B cell (primary cell): ENCODE measurements around the gene LARGE1. TPM values are rescaled to one million over a fixed set of nuclear protein-coding genes. Genes with fewer than 3 reads are reported as not detected.

Source experiments
- ATAC-seq: fragments of 200-7000 bp; cut with Tn5 transposase; one replicate; pipeline ENCODE4 v1.10.0; 2021; ENCODE audit warnings: low read depth, mild to moderate bottlenecking, moderate number of reproducible peaks, moderate library complexity
- CTCF ChIA-PET: fragments of 350-600 bp; sonication (Branson Sonifier 250); formaldehyde crosslinking; loops from one replicate; lab custom pipeline; 2021; ENCODE audit warnings: antibody characterized with exemption, inconsistent platforms; lab: Charles Lee
- POLR2A ChIA-PET: fragments of 350-600 bp; sonication (Branson Sonifier 250); formaldehyde crosslinking; loops from one replicate; lab custom pipeline; 2021; ENCODE audit warnings: antibody characterized with exemption; lab: Charles Lee
- DNase-seq: peaks from one replicate; pipeline ENCODE4 v3.0.0; 2013
- H2AFZ ChIP-seq: 2 replicates; pipeline ENCODE4 v1.6.1; 2012; ENCODE audit warnings: mild to moderate bottlenecking, low read depth, low read length; ENCODE audit not compliant: insufficient read depth, poor library complexity, severe bottlenecking
- H3K27ac ChIP-seq, 2 donors: 1 replicate in 1 of 2; 2 replicates in 1 of 2; pipeline ENCODE4 v1.5.1; 2012 to 2013; ENCODE audit warnings: low read length in 2 of 2, mild to moderate bottlenecking in 2 of 2, moderate library complexity in 1 of 2
- H3K27me3 ChIP-seq, 4 experiments: fragments of 200-600 bp in 1 of 4; sonication (generic) in 1 of 4; replicated peaks in 1 of 4; 1 replicate in 2 of 4; 2 replicates in 2 of 4; pipeline versions ENCODE4 v1.6.1 to v1.7.0; 2013 to 2016; ENCODE audit warnings: low read length in 3 of 4, mild to moderate bottlenecking in 2 of 4, mixed read lengths in 1 of 4, moderate library complexity in 1 of 4; ENCODE audit not compliant: insufficient read depth in 4 of 4, control insufficient read depth in 3 of 4; ENCODE audit errors: control extremely low read depth in 1 of 4
- H3K36me3 ChIP-seq, 2 experiments: replicated peaks in 1 of 2; 1 replicate in 1 of 2; 2 replicates in 1 of 2; pipeline versions ENCODE4 v1.6.1 to v1.7.1; 2013; ENCODE audit warnings: low read length in 1 of 2; ENCODE audit not compliant: insufficient read depth in 2 of 2, control insufficient read depth in 1 of 2; ENCODE audit errors: control extremely low read depth in 1 of 2, extremely low read depth in 1 of 2
- H3K4me1 ChIP-seq, 2 donors: fragments of 200-600 bp in 1 of 2; sonication (generic) in 1 of 2; 1 replicate in 1 of 2; 2 replicates in 1 of 2; pipeline versions ENCODE4 v1.5.1 to v1.6.1; 2013 to 2017; ENCODE audit warnings: low read length in 2 of 2; ENCODE audit not compliant: control insufficient read depth in 2 of 2, insufficient read depth in 2 of 2
- H3K4me2 ChIP-seq: replicated peaks from 2 replicates; pipeline ENCODE3; 2012; ENCODE audit warnings: mild to moderate bottlenecking, low read depth, low read length; ENCODE audit not compliant: poor library complexity, severe bottlenecking
- H3K4me3 ChIP-seq, 5 experiments: fragments of 200-600 bp in 1 of 5; sonication (generic) in 1 of 5; 1 replicate in 3 of 5; 2 replicates in 2 of 5; pipeline versions ENCODE4 v1.5.1 to v1.7.0; 2011 to 2016; ENCODE audit warnings: low read length in 4 of 5, mild to moderate bottlenecking in 4 of 5, low read depth in 2 of 5, control low read depth in 1 of 5, moderate library complexity in 1 of 5; ENCODE audit not compliant: insufficient read depth in 1 of 5; ENCODE audit errors: control extremely low read depth in 1 of 5, extremely low read depth in 1 of 5
- H3K79me2 ChIP-seq: fragments of 200-600 bp; sonication (generic); one replicate; pipeline ENCODE4 v1.6.0; 2016; ENCODE audit warnings: low read length; ENCODE audit not compliant: control insufficient read depth, insufficient read depth
- H3K9ac ChIP-seq: fragments of 200-600 bp; sonication (generic); 2 replicates; pipeline ENCODE4 v1.6.1; 2017; ENCODE audit warnings: mild to moderate bottlenecking, low read length, moderate library complexity
- H3K9me3 ChIP-seq, 3 donors: one replicate each; pipeline versions ENCODE4 v1.6.1 to v1.7.1; 2013; ENCODE audit warnings: low read length in 2 of 3; ENCODE audit not compliant: control insufficient read depth in 2 of 3, insufficient read depth in 1 of 3; ENCODE audit errors: control extremely low read depth in 1 of 3
- H4K20me1 ChIP-seq: 2 replicates; pipeline ENCODE4 v1.6.0; 2012; ENCODE audit warnings: mild to moderate bottlenecking, low read length; ENCODE audit not compliant: insufficient read depth, control insufficient read depth, poor library complexity, severe bottlenecking
- H3K27ac Mint-ChIP-seq: one replicate; pipeline ENCODE4 v1.8.0; 2021; ENCODE audit warnings: mixed read lengths
- H3K27me3 Mint-ChIP-seq: one replicate; pipeline ENCODE4 v1.8.0; 2021; ENCODE audit warnings: mixed read lengths
- H3K4me1 Mint-ChIP-seq: one replicate; pipeline ENCODE4 v1.8.0; 2021; ENCODE audit warnings: mixed read lengths
- H3K4me3 Mint-ChIP-seq: one replicate; pipeline ENCODE4 v1.8.0; 2021; ENCODE audit warnings: mixed read lengths
- H3K9me3 Mint-ChIP-seq: one replicate; pipeline ENCODE4 v1.8.0; 2022; ENCODE audit warnings: mixed read lengths; ENCODE audit not compliant: insufficient read depth
- CTCF ChIP-seq: fragments of 200-600 bp; IDR thresholded peaks from one replicate; pipeline ENCODE4 v1.8.0; 2022; ENCODE audit warnings: antibody characterized with exemption, mild to moderate bottlenecking
- EZH2 ChIP-seq: IDR thresholded peaks from 2 replicates; pipeline ENCODE4 v1.6.1; 2012; ENCODE audit warnings: borderline replicate concordance, low read depth, mild to moderate bottlenecking, moderate library complexity, low read length; ENCODE audit not compliant: insufficient read depth, poor library complexity, severe bottlenecking
- WGBS: methylation state at CpG from one replicate; pipeline ENCODE4 v1.1.5; 2013; ENCODE audit warnings: missing lambda C conversion rate; ENCODE audit not compliant: insufficient coverage; 5-methylcytosine and 5-hydroxymethylcytosine counted together
- intact Hi-C: fragments of 100-400 bp; cut with micrococcal nuclease; formaldehyde crosslinking; loops from one replicate; pipeline ENCODE4 v1.10.0; 2022
- polyA plus RNA-seq: library from polyadenylated mRNA; depleted of rRNA; stranded (reverse); fragments of >200 nt; gene quantifications from 2 replicates; pipeline ENCODE4 v1.2.3, GENCODE V29; 2012
- total RNA-seq, 2 donors: library from RNA; stranded (reverse); fragments of 120-200 nt in 1 of 2; gene quantifications; 1 replicate in 1 of 2; 2 replicates in 1 of 2; pipeline versions ENCODE4 v1.2.3 to v1.2.4, GENCODE V29; 2013 to 2022

LARGE1 gene
- total and polyA plus RNA-seq, 2 donors (not counting 1 experiment from before 2014, with no cell fraction given) = 20.7 to 82.0 TPM

GRCh38 chr22:33332538-33332937 lies 587.7 kb downstream of the LARGE1 start:
- H3K9ac ChIP-seq = no peak overlapping the region
- ChIA-PET CTCF (no interaction called here), POLR2A (no interaction called here)
- H4K20me1 ChIP-seq = no peaks in the 10 kb centered on the region
- Mint-ChIP-seq H3K4me3 (no peak overlapping the region), H3K9me3 (peaks cover 3% of the 10 kb centered on the region), H3K27me3 (no peaks in the 10 kb centered on the region), H3K4me1 (peaks cover 26% of the 10 kb centered on the region), H3K27ac (no peak overlapping the region)
- H3K27me3 ChIP-seq = no peaks in the 10 kb centered on the region
- peaks cover 0 to 16% (median 3%) of the 10 kb centered on the region in 3 donors for H3K9me3 ChIP-seq
- H3K27ac ChIP-seq = no peak overlapping the region
- ATAC-seq (no peak), DNase-seq (no peak)
- peaks cover 3 to 8% of the 10 kb centered on the region in 2 donors for H3K4me1 ChIP-seq
- TF ChIP-seq EZH2 = no peak
- TF ChIP-seq CTCF = no peak
- 60% methylated on average over 3 of the region's 3 CpGs for WGBS
- no peak overlapping the region for H2AFZ ChIP-seq
- H3K79me2 ChIP-seq = no peaks in the 10 kb centered on the region
- H3K4me3 ChIP-seq = no peak overlapping the region
- no peak overlapping the region for H3K4me2 ChIP-seq
- intact Hi-C loops = no loop called here
- peaks cover 0 to 32% of the 10 kb centered on the region in 2 experiments for H3K36me3 ChIP-seq

DNA sequence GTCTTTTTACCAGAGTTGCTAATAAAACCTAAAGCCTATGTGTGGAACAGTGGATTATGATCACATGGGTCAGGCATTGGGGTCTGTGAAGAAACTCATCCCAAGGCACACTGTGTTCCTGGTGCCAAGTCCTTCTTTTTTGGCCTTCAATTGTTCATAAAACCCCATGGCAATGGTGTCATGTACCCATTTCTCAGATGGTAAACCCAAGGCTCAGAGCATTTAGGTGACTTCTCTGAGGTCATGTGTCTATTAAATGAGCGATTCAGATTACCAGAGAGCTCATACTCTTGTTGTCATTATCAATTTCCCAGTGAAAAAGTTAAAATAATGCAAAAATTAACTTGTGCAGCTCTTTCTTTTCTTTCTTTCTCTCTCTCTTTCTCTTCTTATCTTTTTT lies 589.3 kb downstream of the LARGE1 start:
- Histone ChIP-seq H3K9ac (no peak overlapping the region), H3K79me2 (no peaks in the 10 kb centered on the region), H3K4me3 (no peak overlapping the region), H2AFZ (no peak overlapping the region), H3K4me2 (no peak overlapping the region), H4K20me1 (no peaks in the 10 kb centered on the region), H3K27ac (no peak overlapping the region), H3K4me1 (peaks cover 15 to 23% of the 10 kb centered on the region in 2 donors), H3K9me3 (peaks cover 0 to 16% (median 3%) of the 10 kb centered on the region in 3 donors), H3K27me3 (no peaks in the 10 kb centered on the region), H3K36me3 (peaks cover 0 to 22% of the 10 kb centered on the region in 2 experiments)
- TF ChIP-seq CTCF = no peak
- Mint-ChIP-seq H3K27me3 (no peaks in the 10 kb centered on the region), H3K9me3 (peaks cover 3% of the 10 kb centered on the region), H3K4me3 (no peak overlapping the region), H3K27ac (no peak overlapping the region), H3K4me1 (peaks cover 41% of the 10 kb centered on the region)
- ATAC-seq = no peak
- no CpG with 5 or more reads among the region's 1 CpG for WGBS
- ChIA-PET POLR2A (no interaction called here), CTCF (no interaction called here)
- DNase-seq = no peak
- intact Hi-C loops = no loop called here
